Panc1 (cell line): ENCODE results near the gene SYCN.

ENCODE experiments used
- POLR2AphosphoS5 ChIP-seq: IDR thresholded peaks from 2 replicates; pipeline ENCODE4 v1.6.1; 2012; ENCODE audit warnings: mild to moderate bottlenecking, low read depth, low read length, moderate library complexity
- REST ChIP-seq, 2 experiments: IDR thresholded peaks; 2 replicates each; pipeline ENCODE4 v1.6.1; 2011 to 2012; ENCODE audit warnings: low read depth in 2 of 2, control low read depth in 1 of 2, low read length in 1 of 2, mild to moderate bottlenecking in 1 of 2, moderate library complexity in 1 of 2; ENCODE audit not compliant: insufficient read depth in 1 of 2
- SIN3A ChIP-seq: IDR thresholded peaks from 2 replicates; pipeline ENCODE4 v1.6.1; 2012; ENCODE audit warnings: low read depth, mild to moderate bottlenecking, low read length, moderate library complexity, borderline replicate concordance; ENCODE audit not compliant: insufficient read depth
- TF ChIP-seq, protein P1 (sequence below): fragments of 450-650 bp; IDR thresholded peaks from 2 replicates; pipeline ENCODE4 v1.5.1; 2017; ENCODE audit warnings: mild to moderate bottlenecking

DNA sequence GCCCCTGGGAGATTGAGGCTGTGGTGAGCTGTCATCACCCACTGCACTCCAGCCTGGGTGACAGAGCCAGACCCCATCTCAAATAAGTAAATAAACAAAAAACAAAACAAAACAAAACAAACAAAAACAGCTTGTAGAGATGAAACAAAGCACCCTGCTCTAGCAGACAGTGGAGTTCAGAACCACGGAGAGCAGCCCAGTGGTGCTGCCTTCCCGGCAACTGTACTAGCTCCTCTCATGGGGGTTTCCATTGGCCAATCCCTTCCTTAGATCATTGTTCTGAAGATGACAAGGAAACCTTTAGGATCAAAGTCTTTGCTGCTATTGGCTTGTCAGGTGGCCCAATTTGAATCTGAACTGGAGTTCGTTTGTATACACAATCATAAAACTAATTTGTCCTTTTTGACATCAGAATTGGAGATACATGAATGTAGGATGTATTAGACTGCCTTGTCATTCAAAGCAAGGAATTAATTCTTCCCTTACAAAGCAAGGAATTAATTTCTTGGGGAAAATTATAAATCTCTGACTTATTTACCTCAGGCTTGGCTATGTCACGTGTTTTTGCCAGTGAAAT is 19.7 kb upstream of the SYCN start:
- TF ChIP-seq, protein P1, sequence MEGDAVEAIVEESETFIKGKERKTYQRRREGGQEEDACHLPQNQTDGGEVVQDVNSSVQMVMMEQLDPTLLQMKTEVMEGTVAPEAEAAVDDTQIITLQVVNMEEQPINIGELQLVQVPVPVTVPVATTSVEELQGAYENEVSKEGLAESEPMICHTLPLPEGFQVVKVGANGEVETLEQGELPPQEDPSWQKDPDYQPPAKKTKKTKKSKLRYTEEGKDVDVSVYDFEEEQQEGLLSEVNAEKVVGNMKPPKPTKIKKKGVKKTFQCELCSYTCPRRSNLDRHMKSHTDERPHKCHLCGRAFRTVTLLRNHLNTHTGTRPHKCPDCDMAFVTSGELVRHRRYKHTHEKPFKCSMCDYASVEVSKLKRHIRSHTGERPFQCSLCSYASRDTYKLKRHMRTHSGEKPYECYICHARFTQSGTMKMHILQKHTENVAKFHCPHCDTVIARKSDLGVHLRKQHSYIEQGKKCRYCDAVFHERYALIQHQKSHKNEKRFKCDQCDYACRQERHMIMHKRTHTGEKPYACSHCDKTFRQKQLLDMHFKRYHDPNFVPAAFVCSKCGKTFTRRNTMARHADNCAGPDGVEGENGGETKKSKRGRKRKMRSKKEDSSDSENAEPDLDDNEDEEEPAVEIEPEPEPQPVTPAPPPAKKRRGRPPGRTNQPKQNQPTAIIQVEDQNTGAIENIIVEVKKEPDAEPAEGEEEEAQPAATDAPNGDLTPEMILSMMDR: no peak
- TF ChIP-seq POLR2AphosphoS5 (no peak), REST (IDR thresholded peaks at IDR 0.05; ENCODE audit: insufficient read depth in 1 of 2, low read depth in 2 of 2, low read length in 1 of 2) (peak; percentile 99 to 100), SIN3A (no peak)
